Measurements from ENCODE around the gene SH3GL3. TPM values are rescaled to one million over a fixed set of nuclear protein-coding genes. Genes with fewer than 3 reads are reported as not detected.

The SH3GL3 gene
- total and polyA plus RNA-seq, 2 of the 4 experiments (the other 2 are of a cell fraction): not detected

- Histone ChIP-seq H2BK15ac (ENCODE audit: low read depth, low read length) (no peak overlapping the region), H3K79me1 (ENCODE audit: low read depth in 1 of 2, low read length in 2 of 2) (no peaks in the 10 kb centered on the region), H3K4me3 (ENCODE audit: insufficient read depth, low read depth, low read length) (no peak overlapping the region), H4K8ac (ENCODE audit: low read depth in 2 of 2, low read length in 2 of 2) (no peak overlapping the region), H3K4me2 (ENCODE audit: low read depth, low read length) (no peak overlapping the region), H3K18ac (ENCODE audit: low read depth, low read length) (no peak overlapping the region), H3K4me1 (ENCODE audit: control insufficient read depth, insufficient read depth, low read length) (no peaks in the 10 kb centered on the region), H3K23ac (ENCODE audit: low read depth, low read length) (no peak overlapping the region), H3K27ac (ENCODE audit: insufficient read depth, low read length) (no peak overlapping the region), H2BK120ac (ENCODE audit: low read depth, low read length) (no peak overlapping the region), H3K4ac (ENCODE audit: low read depth, low read length) (no peak overlapping the region), H2BK20ac (ENCODE audit: low read depth, low read length) (no peak overlapping the region), H3K27me3 (ENCODE audit: control insufficient read depth, insufficient read depth, low read length) (peaks cover 10% of the 10 kb centered on the region), H3K9me3 (ENCODE audit: control insufficient read depth, insufficient read depth, low read length) (no peaks in the 10 kb centered on the region), H4K5ac (ENCODE audit: low read depth, low read length) (no peak overlapping the region), H3K9me1 (ENCODE audit: insufficient read depth, low read length) (no peaks in the 10 kb centered on the region), H3K14ac (replicated peaks; ENCODE audit: low read depth, low read length) (no peak overlapping the region), H2BK5ac (ENCODE audit: low read depth, low read length, poor library complexity, severe bottlenecking) (no peak overlapping the region), H3K36me3 (ENCODE audit: control insufficient read depth, insufficient read depth, low read length) (no peaks in the 10 kb centered on the region), H4K20me1 (ENCODE audit: insufficient read depth, low read length) (no peaks in the 10 kb centered on the region), H2AFZ (replicated peaks; ENCODE audit: low read length, poor library complexity) (no peak overlapping the region), H2AK9ac (replicated peaks; ENCODE audit: low read depth, low read length, poor library complexity) (no peak overlapping the region), H4K91ac (ENCODE audit: insufficient read depth, low read depth, low read length) (no peak overlapping the region), H3K56ac (ENCODE audit: extremely low read depth, insufficient read depth, low read length) (no peak overlapping the region), H3K9ac (ENCODE audit: low read depth, low read length) (no peak overlapping the region), H2AK5ac (ENCODE audit: low read depth, low read length) (no peak overlapping the region)
- ChIA-PET CTCF (interaction anchor here (1.0 kb wide), 1 partner anchor 11 kb away, joined by 3 read pairs; no protein-coding TSS in a partner anchor), POLR2A (ENCODE audit: unreplicated experiment) (no interaction called here)
- in situ Hi-C loops (cut with MboI; ENCODE audit: low sequenced_read_pairs): no loop called here
- no peak for DNase-seq
- no TSS peak for BruUV-seq (replicated peaks)
- TF ChIP-seq USF2 (IDR thresholded peaks at IDR 0.05; ENCODE audit: low read depth, low read length) (no peak), FOS (IDR thresholded peaks at IDR 0.05; ENCODE audit: low read depth, low read length) (no peak), RFX5 (IDR thresholded peaks at IDR 0.05; ENCODE audit: low read depth, low read length) (no peak), CHD1 (IDR thresholded peaks at IDR 0.05; ENCODE audit: low read depth, low read length) (no peak)
- TF ChIP-seq, protein P1, sequence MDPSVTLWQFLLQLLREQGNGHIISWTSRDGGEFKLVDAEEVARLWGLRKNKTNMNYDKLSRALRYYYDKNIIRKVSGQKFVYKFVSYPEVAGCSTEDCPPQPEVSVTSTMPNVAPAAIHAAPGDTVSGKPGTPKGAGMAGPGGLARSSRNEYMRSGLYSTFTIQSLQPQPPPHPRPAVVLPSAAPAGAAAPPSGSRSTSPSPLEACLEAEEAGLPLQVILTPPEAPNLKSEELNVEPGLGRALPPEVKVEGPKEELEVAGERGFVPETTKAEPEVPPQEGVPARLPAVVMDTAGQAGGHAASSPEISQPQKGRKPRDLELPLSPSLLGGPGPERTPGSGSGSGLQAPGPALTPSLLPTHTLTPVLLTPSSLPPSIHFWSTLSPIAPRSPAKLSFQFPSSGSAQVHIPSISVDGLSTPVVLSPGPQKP (IDR thresholded peaks at IDR 0.05; ENCODE audit: borderline replicate concordance, low read depth, low read length): no peak
- intact Hi-C loops (cut with micrococcal nuclease): no loop called here
- WGBS, 2 experiments (ENCODE audit: extremely low coverage in 2 of 2, insufficient read length in 1 of 2): no CpG with 5 or more reads among the region's 3 CpGs
- dilution Hi-C loops (cut with HindIII; ENCODE audit: low sequenced_read_pairs, unreplicated experiment): no loop called here
- ATAC-seq (ENCODE audit: low read depth): no peak
Observed at GRCh38 chr15:83449250-83449671, 2.1 kb downstream of the SH3GL3 start.
